Caco-2 (cell line): ENCODE measurements around the gene CDCA7L. TPM values are rescaled to one million over a fixed set of nuclear protein-coding genes. Genes with fewer than 3 reads are reported as not detected.

Experiments
- BruUV-seq: library from RNA; stranded (reverse); fragments of 400-500 nt; replicated peaks from 2 replicates; lab custom pipeline; 2021; lab: Mats Ljungman, UMichigan
- CTCF ChIA-PET: fragments of 300-600 bp; sonication (Branson Sonifier 250); formaldehyde crosslinking; loops from one replicate; lab custom pipeline; 2022; ENCODE audit warnings: antibody characterized with exemption; lab: Charles Lee
- POLR2A ChIA-PET: fragments of 300-600 bp; sonication (Branson Sonifier 250); formaldehyde crosslinking; loops from one replicate; lab custom pipeline; 2022; ENCODE audit warnings: antibody characterized with exemption; lab: Charles Lee
- DNase-seq, 2 experiments: peaks; one replicate each; pipeline versions ENCODE4 v3.0.0 to v3.0.0-alpha.2; 2020 to 2022
- H3K27me3 ChIP-seq: replicated peaks from 2 replicates; pipeline ENCODE4 v1.6.0; 2011; ENCODE audit warnings: low read length; ENCODE audit not compliant: control insufficient read depth, insufficient read depth
- H3K36me3 ChIP-seq: 2 replicates; pipeline ENCODE4 v1.5.1; 2011; ENCODE audit warnings: low read length; ENCODE audit not compliant: control insufficient read depth, insufficient read depth
- H3K4me1 ChIP-seq: fragments of 250-450 bp; sonication (Bioruptor Pico); 2 replicates; pipeline ENCODE4 v1.5.1; 2020; ENCODE audit warnings: mild to moderate bottlenecking
- H3K4me3 ChIP-seq: 2 replicates; pipeline ENCODE4 v1.5.1; 2011; ENCODE audit warnings: low read depth, mild to moderate bottlenecking, control low read depth, low read length
- H3K9me3 ChIP-seq: fragments of 250-450 bp; sonication (Bioruptor Pico); 2 replicates; pipeline ENCODE4 v1.5.1; 2020; ENCODE audit warnings: mild to moderate bottlenecking, moderate library complexity
- H3K27ac Mint-ChIP-seq: one replicate; pipeline ENCODE4 v1.8.0; 2022; ENCODE audit warnings: mixed read lengths; ENCODE audit not compliant: unreplicated experiment
- H3K27me3 Mint-ChIP-seq: one replicate; pipeline ENCODE4 v1.8.0; 2022; ENCODE audit warnings: mixed read lengths; ENCODE audit not compliant: insufficient read depth, unreplicated experiment
- H3K36me3 Mint-ChIP-seq: one replicate; pipeline ENCODE4 v1.8.0; 2022; ENCODE audit warnings: mild to moderate bottlenecking, mixed read lengths; ENCODE audit not compliant: insufficient read depth, unreplicated experiment
- H3K4me1 Mint-ChIP-seq: one replicate; pipeline ENCODE4 v1.8.0; 2022; ENCODE audit warnings: low read depth, mixed read lengths; ENCODE audit not compliant: unreplicated experiment
- H3K4me3 Mint-ChIP-seq: one replicate; pipeline ENCODE4 v1.8.0; 2022; ENCODE audit warnings: mild to moderate bottlenecking, moderate library complexity, mixed read lengths; ENCODE audit not compliant: unreplicated experiment
- H3K9me3 Mint-ChIP-seq: one replicate; pipeline ENCODE4 v1.8.0; 2022; ENCODE audit warnings: mixed read lengths; ENCODE audit not compliant: unreplicated experiment
- intact Hi-C: fragments of 100-400 bp; cut with micrococcal nuclease; formaldehyde crosslinking; loops from one replicate; pipeline ENCODE4 v1.10.0; 2022; ENCODE audit not compliant: unreplicated experiment
- total RNA-seq: library from RNA; stranded (reverse); gene quantifications from 2 replicates; pipeline ENCODE4 v1.2.3, GENCODE V29; 2022
- TF ChIP-seq, protein P1 (sequence below), 2 experiments: fragments of 200-600 bp in 1 of 2; IDR thresholded peaks; 1 replicate in 1 of 2; 2 replicates in 1 of 2; pipeline versions ENCODE4 v1.5.1 to v1.8.0; 2011 to 2022; ENCODE audit warnings: antibody characterized with exemption in 1 of 2, control low read depth in 1 of 2, inconsistent platforms in 1 of 2, low read depth in 1 of 2, low read length in 1 of 2, mild to moderate bottlenecking in 1 of 2, moderate library complexity in 1 of 2; ENCODE audit not compliant: insufficient read depth in 1 of 2, severe bottlenecking in 1 of 2, unreplicated experiment in 1 of 2

The CDCA7L gene
- total RNA-seq, 1 experiment from 2014 or later, result 19.1 TPM

DNA sequence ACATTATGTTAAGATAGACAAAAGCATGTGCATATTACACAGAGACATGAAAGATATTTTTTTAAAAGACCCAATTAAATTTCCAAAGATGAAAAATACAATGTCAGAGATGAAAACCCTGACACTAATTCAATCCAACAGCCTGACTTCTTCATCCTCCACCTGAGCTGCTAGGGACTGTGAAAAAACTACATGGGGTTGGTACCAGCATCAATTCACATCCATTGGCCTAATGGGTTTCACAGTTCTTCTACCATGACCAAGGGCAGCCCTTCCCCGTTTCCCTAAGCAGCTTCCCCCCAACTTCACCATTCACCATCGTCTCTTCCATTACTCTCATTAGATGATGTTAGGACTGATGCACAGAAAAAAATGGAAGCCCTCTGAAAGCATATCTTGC, 37.4 kb upstream of the CDCA7L start:
- H3K27me3 ChIP-seq, result no peaks in the 10 kb centered on the region; the same call in 1 of the 2 replicates
- peaks cover 14% of the 10 kb centered on the region for H3K27me3 Mint-ChIP-seq
- CTCF ChIA-PET, result no interaction called here
- no peak for DNase-seq
- no peak overlapping the region for H3K4me3 Mint-ChIP-seq
- no TSS peak for BruUV-seq
- intact Hi-C loops, result no loop called here
- TF ChIP-seq, protein P1, sequence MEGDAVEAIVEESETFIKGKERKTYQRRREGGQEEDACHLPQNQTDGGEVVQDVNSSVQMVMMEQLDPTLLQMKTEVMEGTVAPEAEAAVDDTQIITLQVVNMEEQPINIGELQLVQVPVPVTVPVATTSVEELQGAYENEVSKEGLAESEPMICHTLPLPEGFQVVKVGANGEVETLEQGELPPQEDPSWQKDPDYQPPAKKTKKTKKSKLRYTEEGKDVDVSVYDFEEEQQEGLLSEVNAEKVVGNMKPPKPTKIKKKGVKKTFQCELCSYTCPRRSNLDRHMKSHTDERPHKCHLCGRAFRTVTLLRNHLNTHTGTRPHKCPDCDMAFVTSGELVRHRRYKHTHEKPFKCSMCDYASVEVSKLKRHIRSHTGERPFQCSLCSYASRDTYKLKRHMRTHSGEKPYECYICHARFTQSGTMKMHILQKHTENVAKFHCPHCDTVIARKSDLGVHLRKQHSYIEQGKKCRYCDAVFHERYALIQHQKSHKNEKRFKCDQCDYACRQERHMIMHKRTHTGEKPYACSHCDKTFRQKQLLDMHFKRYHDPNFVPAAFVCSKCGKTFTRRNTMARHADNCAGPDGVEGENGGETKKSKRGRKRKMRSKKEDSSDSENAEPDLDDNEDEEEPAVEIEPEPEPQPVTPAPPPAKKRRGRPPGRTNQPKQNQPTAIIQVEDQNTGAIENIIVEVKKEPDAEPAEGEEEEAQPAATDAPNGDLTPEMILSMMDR (IDR thresholded peaks at IDR 0.05; ENCODE audit: insufficient read depth in 1 of 2, low read depth in 1 of 2, low read length in 1 of 2, severe bottlenecking in 1 of 2, unreplicated experiment in 1 of 2), result no peak
- no peaks in the 10 kb centered on the region for H3K36me3 ChIP-seq
- no peaks in the 10 kb centered on the region for H3K9me3 Mint-ChIP-seq
- no peaks in the 10 kb centered on the region for H3K9me3 ChIP-seq
- H3K36me3 Mint-ChIP-seq, result no peaks in the 10 kb centered on the region
- H3K27ac Mint-ChIP-seq, result no peak overlapping the region
- no peaks in the 10 kb centered on the region for H3K4me1 ChIP-seq
- H3K4me3 ChIP-seq, result no peak overlapping the region
- POLR2A ChIA-PET, result no interaction called here
- H3K4me1 Mint-ChIP-seq, result no peaks in the 10 kb centered on the region

DNA sequence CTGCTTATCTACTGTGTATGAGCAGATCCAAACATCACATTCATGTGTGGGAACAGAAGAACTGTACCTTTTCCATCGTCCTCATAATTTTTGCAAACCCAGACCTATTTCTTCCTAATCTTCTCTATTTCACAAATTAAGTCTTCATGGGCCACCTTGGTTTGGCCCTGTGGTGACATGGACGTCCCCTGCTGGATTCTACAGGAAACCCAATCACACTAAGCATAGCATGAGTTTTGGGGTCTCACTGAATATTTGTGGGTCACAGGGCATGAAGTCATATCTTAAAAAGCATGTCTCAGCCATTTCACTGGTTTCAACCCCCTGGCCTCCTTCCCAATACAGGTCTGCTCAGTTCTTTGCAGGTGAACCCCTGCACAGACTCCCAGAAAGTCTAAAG, 35.8 kb upstream of the CDCA7L start:
- intact Hi-C loops, result no loop called here
- CTCF ChIA-PET, result no interaction called here
- no peaks in the 10 kb centered on the region for H3K4me1 Mint-ChIP-seq
- POLR2A ChIA-PET, result no interaction called here
- Histone ChIP-seq H3K4me1 (no peaks in the 10 kb centered on the region), H3K27me3 (no peaks in the 10 kb centered on the region; the same call in 1 of the 2 replicates), H3K9me3 (no peaks in the 10 kb centered on the region), H3K4me3 (no peak overlapping the region), H3K36me3 (no peaks in the 10 kb centered on the region)
- H3K36me3 Mint-ChIP-seq, result no peaks in the 10 kb centered on the region
- no peaks in the 10 kb centered on the region for H3K9me3 Mint-ChIP-seq
- no peak overlapping the region for H3K4me3 Mint-ChIP-seq
- no peak overlapping the region for H3K27ac Mint-ChIP-seq
- TF ChIP-seq, protein P1 (IDR thresholded peaks at IDR 0.05; ENCODE audit: insufficient read depth in 1 of 2, low read depth in 1 of 2, low read length in 1 of 2, severe bottlenecking in 1 of 2, unreplicated experiment in 1 of 2), result no peak
- H3K27me3 Mint-ChIP-seq, result peaks cover 14% of the 10 kb centered on the region
- no peak for DNase-seq
- BruUV-seq, result no TSS peak

- CTCF ChIA-PET, result no interaction called here
- Mint-ChIP-seq H3K36me3 (no peaks in the 10 kb centered on the region), H3K4me3 (no peak overlapping the region), H3K4me1 (no peaks in the 10 kb centered on the region), H3K9me3 (no peaks in the 10 kb centered on the region), H3K27me3 (peaks cover 10% of the 10 kb centered on the region), H3K27ac (no peak overlapping the region)
- H3K4me3 ChIP-seq, result no peak overlapping the region
- POLR2A ChIA-PET, result no interaction called here
- DNase-seq, result no peak
- intact Hi-C loops, result no loop called here
- TF ChIP-seq, protein P1 (IDR thresholded peaks at IDR 0.05; ENCODE audit: insufficient read depth in 1 of 2, low read depth in 1 of 2, low read length in 1 of 2, severe bottlenecking in 1 of 2, unreplicated experiment in 1 of 2), result no peak
- no peaks in the 10 kb centered on the region for H3K36me3 ChIP-seq
- H3K27me3 ChIP-seq, result no peaks in the 10 kb centered on the region; the same call in 1 of the 2 replicates
- no peaks in the 10 kb centered on the region for H3K4me1 ChIP-seq
- no peaks in the 10 kb centered on the region for H3K9me3 ChIP-seq
- BruUV-seq, result no TSS peak
These were observed 35.3 kb upstream of the CDCA7L start for GRCh38 chr7:21980926-21981500.
